Neural progenitor cell (in vitro differentiated cells): ENCODE measurements around the gene SLC27A3. TPM values are rescaled to one million over a fixed set of nuclear protein-coding genes. Genes with fewer than 3 reads are reported as not detected.

Experiments
- DNase-seq: peaks from one replicate; pipeline ENCODE4 v3.0.0-alpha.2; 2016; ENCODE audit warnings: low spot score
- H2AFZ ChIP-seq: fragments of 200-600 bp; sonication (generic); replicated peaks from 2 replicates; pipeline ENCODE4 v1.6.1; 2016; ENCODE audit warnings: antibody characterized with exemption
- H3F3A ChIP-seq: fragments of 200-600 bp; sonication (generic); 2 replicates; pipeline ENCODE4 v1.6.1; 2016; ENCODE audit warnings: antibody characterized with exemption, low read depth
- H3K27ac ChIP-seq: fragments of 200-600 bp; sonication (generic); 2 replicates; pipeline ENCODE4 v1.5.1; 2016; ENCODE audit warnings: mild to moderate bottlenecking
- H3K27me3 ChIP-seq: fragments of 200-600 bp; sonication (generic); 2 replicates; pipeline ENCODE4 v1.6.1; 2016; ENCODE audit warnings: mild to moderate bottlenecking, moderate library complexity
- H3K36me3 ChIP-seq: fragments of 200-600 bp; sonication (generic); 2 replicates; pipeline ENCODE4 v1.5.1; 2016
- H3K4me1 ChIP-seq: fragments of 200-600 bp; sonication (generic); 2 replicates; pipeline ENCODE4 v1.6.1; 2016; ENCODE audit warnings: mixed run types
- H3K4me2 ChIP-seq: fragments of 200-600 bp; sonication (generic); 2 replicates; pipeline ENCODE4 v1.6.1; 2016
- H3K4me3 ChIP-seq: fragments of 200-600 bp; sonication (generic); 2 replicates; pipeline ENCODE4 v1.5.1; 2016
- H3K79me2 ChIP-seq: fragments of 200-600 bp; sonication (generic); 2 replicates; pipeline ENCODE4 v1.6.1; 2016; ENCODE audit warnings: low read depth
- H3K9ac ChIP-seq: fragments of 200-600 bp; sonication (generic); 2 replicates; pipeline ENCODE4 v1.6.1; 2016
- H3K9me3 ChIP-seq: fragments of 200-600 bp; sonication (generic); 2 replicates; pipeline ENCODE4 v1.5.1; 2016; ENCODE audit warnings: low read depth
- H4K20me1 ChIP-seq: fragments of 200-600 bp; sonication (generic); 2 replicates; pipeline ENCODE4 v1.6.1; 2016; ENCODE audit warnings: low read depth
- H3K27ac Mint-ChIP-seq: 3 replicates; pipeline ENCODE4 v1.8.0; 2021; ENCODE audit warnings: mixed read lengths
- H3K27me3 Mint-ChIP-seq: 2 replicates; pipeline ENCODE4 v1.8.0; 2022; ENCODE audit warnings: low read depth, mild to moderate bottlenecking, inconsistent platforms, moderate library complexity, mixed read lengths; ENCODE audit not compliant: insufficient read depth
- H3K36me3 Mint-ChIP-seq: 3 replicates; pipeline ENCODE4 v1.8.0; 2021; ENCODE audit warnings: mixed read lengths
- H3K4me1 Mint-ChIP-seq: 3 replicates; pipeline ENCODE4 v1.8.0; 2021; ENCODE audit warnings: mixed read lengths
- H3K4me3 Mint-ChIP-seq: 3 replicates; pipeline ENCODE4 v1.8.0; 2021; ENCODE audit warnings: mild to moderate bottlenecking, moderate library complexity, mixed read lengths
- H3K9me3 Mint-ChIP-seq: 3 replicates; pipeline ENCODE4 v1.8.0; 2020; ENCODE audit warnings: mixed read lengths
- EZH2 ChIP-seq: fragments of 200-600 bp; sonication (generic); IDR thresholded peaks from 2 replicates; pipeline ENCODE4 v1.6.1; 2017; ENCODE audit warnings: antibody characterized with exemption, mild to moderate bottlenecking, moderate library complexity
- EZH2phosphoT487 ChIP-seq: fragments of 200-600 bp; sonication (generic); IDR thresholded peaks from 2 replicates; pipeline ENCODE4 v1.6.1; 2017; ENCODE audit warnings: antibody characterized with exemption
- total RNA-seq: library from RNA; depleted of rRNA; stranded (reverse); fragments of >200 nt; gene quantifications from 2 replicates; pipeline ENCODE4 v1.2.3, GENCODE V29; 2015; ENCODE audit warnings: low replicate concordance
- TF ChIP-seq, protein P1 (sequence below): fragments of 200-600 bp; sonication (generic); IDR thresholded peaks from 2 replicates; pipeline ENCODE4 v1.5.1; 2017; ENCODE audit warnings: antibody characterized with exemption, mild to moderate bottlenecking

The SLC27A3 gene
- total RNA-seq, 1 donor from 2014 or later: 10.1 TPM

DNA sequence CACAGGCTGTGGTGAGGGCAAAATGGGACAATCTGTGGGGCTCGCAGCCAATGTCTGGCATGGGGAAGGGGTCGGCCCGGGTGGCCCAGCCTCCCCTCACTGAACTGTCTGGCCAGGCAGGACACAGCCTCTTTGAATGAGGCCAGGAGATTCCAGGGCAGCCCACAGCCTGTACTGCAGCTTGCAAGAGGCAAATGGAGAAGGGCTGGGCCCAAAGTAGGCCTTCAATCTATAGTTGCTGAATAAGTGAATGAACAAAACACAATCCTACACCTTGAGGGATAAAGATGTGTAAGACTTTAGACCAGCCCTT is 23.2 kb downstream of the SLC27A3 start:
- Histone ChIP-seq H3K4me2 (no peak overlapping the region), H3K79me2 (no peaks in the 10 kb centered on the region), H3K4me3 (no peak overlapping the region), H3K9me3 (no peaks in the 10 kb centered on the region), H3F3A (peaks cover 29% of the 10 kb centered on the region), H3K4me1 (peaks cover 24% of the 10 kb centered on the region), H3K36me3 (no peaks in the 10 kb centered on the region), H2AFZ (no peak overlapping the region), H3K27ac (no peak overlapping the region), H3K9ac (no peak overlapping the region), H3K27me3 (no peaks in the 10 kb centered on the region), H4K20me1 (peaks cover 42% of the 10 kb centered on the region)
- TF ChIP-seq EZH2: no peak
- no peak for TF ChIP-seq EZH2phosphoT487
- TF ChIP-seq, protein P1, sequence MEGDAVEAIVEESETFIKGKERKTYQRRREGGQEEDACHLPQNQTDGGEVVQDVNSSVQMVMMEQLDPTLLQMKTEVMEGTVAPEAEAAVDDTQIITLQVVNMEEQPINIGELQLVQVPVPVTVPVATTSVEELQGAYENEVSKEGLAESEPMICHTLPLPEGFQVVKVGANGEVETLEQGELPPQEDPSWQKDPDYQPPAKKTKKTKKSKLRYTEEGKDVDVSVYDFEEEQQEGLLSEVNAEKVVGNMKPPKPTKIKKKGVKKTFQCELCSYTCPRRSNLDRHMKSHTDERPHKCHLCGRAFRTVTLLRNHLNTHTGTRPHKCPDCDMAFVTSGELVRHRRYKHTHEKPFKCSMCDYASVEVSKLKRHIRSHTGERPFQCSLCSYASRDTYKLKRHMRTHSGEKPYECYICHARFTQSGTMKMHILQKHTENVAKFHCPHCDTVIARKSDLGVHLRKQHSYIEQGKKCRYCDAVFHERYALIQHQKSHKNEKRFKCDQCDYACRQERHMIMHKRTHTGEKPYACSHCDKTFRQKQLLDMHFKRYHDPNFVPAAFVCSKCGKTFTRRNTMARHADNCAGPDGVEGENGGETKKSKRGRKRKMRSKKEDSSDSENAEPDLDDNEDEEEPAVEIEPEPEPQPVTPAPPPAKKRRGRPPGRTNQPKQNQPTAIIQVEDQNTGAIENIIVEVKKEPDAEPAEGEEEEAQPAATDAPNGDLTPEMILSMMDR: no peak
- Mint-ChIP-seq H3K27ac (peak overlapping the region; percentile 50), H3K27me3 (peaks cover 9% of the 10 kb centered on the region), H3K4me1 (peaks cover 36% of the 10 kb centered on the region), H3K36me3 (peaks cover 16% of the 10 kb centered on the region), H3K9me3 (no peaks in the 10 kb centered on the region), H3K4me3 (peak overlapping the region; percentile 42)
- DNase-seq: no peak

DNA sequence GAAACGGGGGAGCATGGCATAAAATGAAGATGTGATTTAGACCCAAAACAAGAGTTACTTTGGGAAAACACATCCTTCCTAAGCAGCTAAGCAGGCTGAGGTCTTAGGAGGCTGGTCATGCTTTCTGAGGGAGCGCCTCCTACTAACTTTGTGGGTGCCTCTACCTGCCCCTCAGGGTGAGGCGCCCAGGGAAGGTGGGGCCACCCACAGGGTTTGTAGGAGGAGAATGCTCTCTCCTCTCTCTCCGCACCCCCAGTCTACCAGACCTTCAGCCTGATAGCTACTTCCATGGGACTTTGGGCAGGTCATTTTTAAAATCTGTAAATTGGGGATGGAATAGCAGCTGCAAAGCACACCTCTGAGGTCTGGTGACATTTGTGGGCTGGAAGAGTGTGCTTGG is 23.8 kb downstream of the SLC27A3 start:
- peaks cover 36% of the 10 kb centered on the region for H4K20me1 ChIP-seq
- peaks cover 36% of the 10 kb centered on the region for H3K4me1 Mint-ChIP-seq
- peaks cover 18% of the 10 kb centered on the region for H3K4me1 ChIP-seq
- peak overlapping the region; percentile 56 for H3K4me3 Mint-ChIP-seq
- no peak overlapping the region for H3K27ac ChIP-seq
- no peak overlapping the region for H2AFZ ChIP-seq
- no peak for DNase-seq
- peaks cover 23% of the 10 kb centered on the region for H3F3A ChIP-seq
- H3K4me3 ChIP-seq: no peak overlapping the region
- no peak for TF ChIP-seq EZH2
- TF ChIP-seq EZH2phosphoT487: no peak
- TF ChIP-seq, protein P1: no peak
- H3K4me2 ChIP-seq: no peak overlapping the region
- H3K27me3 Mint-ChIP-seq: peaks cover 8% of the 10 kb centered on the region
- H3K36me3 ChIP-seq: no peaks in the 10 kb centered on the region
- H3K9ac ChIP-seq: no peak overlapping the region
- no peaks in the 10 kb centered on the region for H3K9me3 Mint-ChIP-seq
- H3K9me3 ChIP-seq: no peaks in the 10 kb centered on the region
- H3K27me3 ChIP-seq: no peaks in the 10 kb centered on the region
- no peaks in the 10 kb centered on the region for H3K79me2 ChIP-seq
- H3K27ac Mint-ChIP-seq: no peak overlapping the region
- peaks cover 20% of the 10 kb centered on the region for H3K36me3 Mint-ChIP-seq

DNA sequence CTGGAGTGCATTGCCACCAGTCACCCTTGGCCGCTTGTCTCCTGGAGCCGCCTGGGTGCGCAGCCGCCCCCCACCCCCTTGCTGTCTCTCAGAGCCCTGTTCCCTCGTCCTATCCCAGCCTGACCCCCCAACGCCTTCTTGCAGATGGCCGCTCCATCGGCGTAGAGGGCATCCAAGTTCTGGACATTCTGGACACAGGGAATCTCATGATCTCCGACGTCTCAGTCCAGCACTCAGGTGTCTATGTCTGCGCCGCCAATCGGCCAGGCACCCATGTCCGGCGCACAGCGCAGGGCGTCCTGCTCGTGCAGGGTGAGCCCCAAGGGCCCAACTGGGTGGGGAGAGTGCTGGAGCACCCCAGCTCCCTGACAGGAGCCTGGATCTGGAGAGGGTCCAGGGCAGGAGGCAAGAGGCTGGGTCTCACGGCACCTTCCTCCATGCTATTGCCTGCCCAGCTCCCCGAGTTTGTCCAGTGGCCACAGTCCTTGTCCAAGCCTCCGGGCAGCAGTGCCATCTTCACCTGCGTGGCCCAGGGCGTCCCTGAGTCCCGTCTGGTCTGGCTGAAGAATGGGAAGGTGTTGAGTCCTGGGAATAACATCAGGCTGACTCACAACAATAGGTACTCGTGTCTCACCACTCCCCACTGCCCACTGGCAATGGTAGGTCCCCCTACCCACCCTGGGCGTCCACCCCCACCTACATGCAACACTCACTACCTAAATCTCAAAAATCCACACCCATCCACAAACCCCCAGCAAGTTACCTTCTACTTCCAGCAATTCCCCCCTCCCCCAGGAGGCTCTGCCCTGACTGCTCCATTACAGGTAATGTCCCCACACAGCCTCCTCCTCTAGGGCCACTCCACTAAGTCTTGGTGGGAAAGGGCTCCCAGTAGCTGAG is 24.6 kb downstream of the SLC27A3 start:
- no peak overlapping the region for H3K27ac ChIP-seq
- no peaks in the 10 kb centered on the region for H3K9me3 ChIP-seq
- DNase-seq: no peak
- H2AFZ ChIP-seq: no peak overlapping the region
- H3K27me3 ChIP-seq: no peaks in the 10 kb centered on the region
- TF ChIP-seq EZH2phosphoT487: no peak
- TF ChIP-seq, protein P1: no peak
- TF ChIP-seq EZH2: no peak
- peaks cover 15% of the 10 kb centered on the region for H3F3A ChIP-seq
- Mint-ChIP-seq H3K4me1 (peaks cover 28% of the 10 kb centered on the region), H3K9me3 (no peaks in the 10 kb centered on the region), H3K27me3 (peaks cover 8% of the 10 kb centered on the region), H3K4me3 (peak overlapping the region; percentile 46), H3K36me3 (peaks cover 20% of the 10 kb centered on the region), H3K27ac (peak overlapping the region; percentile 81)
- no peak overlapping the region for H3K4me3 ChIP-seq
- peaks cover 28% of the 10 kb centered on the region for H4K20me1 ChIP-seq
- H3K4me2 ChIP-seq: no peak overlapping the region
- no peak overlapping the region for H3K9ac ChIP-seq
- H3K79me2 ChIP-seq: no peaks in the 10 kb centered on the region
- H3K4me1 ChIP-seq: peaks cover 10% of the 10 kb centered on the region
- H3K36me3 ChIP-seq: no peaks in the 10 kb centered on the region
